ENCODE data around the gene CCDC124. TPM values are rescaled to one million over a fixed set of nuclear protein-coding genes. Genes with fewer than 3 reads are reported as not detected.
"Not testable (repeated sequence)": the region's sequence is repeated elsewhere in the genome, so short reads cannot be mapped to it uniquely, and the experiment has no call there.

CCDC124 gene
- total and polyA plus RNA-seq, 2 donors: 23.8 to 78.8 TPM

DNA sequence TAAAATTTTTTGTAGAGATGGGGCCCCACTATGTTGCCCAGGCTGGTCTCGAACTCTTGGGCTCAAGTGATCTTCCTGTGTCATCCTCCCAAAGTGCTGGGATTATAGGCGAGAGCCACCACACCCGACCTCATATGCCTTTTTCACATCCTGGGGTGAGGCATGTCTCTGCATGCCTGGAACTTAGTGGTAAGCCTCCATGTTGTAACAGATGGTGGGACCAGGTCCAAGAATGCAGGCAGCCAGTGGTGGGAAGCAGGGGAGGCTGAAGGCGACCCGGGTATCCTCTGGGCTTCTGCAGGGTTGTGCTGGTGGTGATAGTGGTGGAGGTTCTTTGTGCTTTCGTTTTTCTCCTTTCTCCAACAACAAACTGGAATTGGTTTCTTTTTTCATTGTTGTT is 30.1 kb upstream of the CCDC124 start:
- H3K9me3 ChIP-seq (ENCODE audit: control insufficient read depth in 2 of 2, insufficient read depth in 1 of 2, low read length in 1 of 2): peaks cover 0 to 1% of the 10 kb centered on the region in 2 donors
- H3K4me1 ChIP-seq (ENCODE audit: control insufficient read depth in 2 of 2, insufficient read depth in 2 of 2, low read length in 2 of 2): no peaks in the 10 kb centered on the region
- no peak overlapping the region for H3K27ac ChIP-seq (ENCODE audit: low read depth in 1 of 2, low read length in 1 of 2)
- 84% methylated on average over 6 of the region's 6 CpGs for WGBS
- no peak overlapping the region for H3K4me3 ChIP-seq (ENCODE audit: low read length in 2 of 2)
- H3K27me3 ChIP-seq (ENCODE audit: control insufficient read depth in 2 of 2, insufficient read depth in 1 of 2, low read length in 1 of 2): no peaks in the 10 kb centered on the region
- DNase-seq (ENCODE audit: low read depth in 6 of 9, low spot score in 9 of 9): no peak
- H3K36me3 ChIP-seq (ENCODE audit: control insufficient read depth in 2 of 2, insufficient read depth in 2 of 2, low read length in 1 of 2): no peaks in the 10 kb centered on the region

DNA sequence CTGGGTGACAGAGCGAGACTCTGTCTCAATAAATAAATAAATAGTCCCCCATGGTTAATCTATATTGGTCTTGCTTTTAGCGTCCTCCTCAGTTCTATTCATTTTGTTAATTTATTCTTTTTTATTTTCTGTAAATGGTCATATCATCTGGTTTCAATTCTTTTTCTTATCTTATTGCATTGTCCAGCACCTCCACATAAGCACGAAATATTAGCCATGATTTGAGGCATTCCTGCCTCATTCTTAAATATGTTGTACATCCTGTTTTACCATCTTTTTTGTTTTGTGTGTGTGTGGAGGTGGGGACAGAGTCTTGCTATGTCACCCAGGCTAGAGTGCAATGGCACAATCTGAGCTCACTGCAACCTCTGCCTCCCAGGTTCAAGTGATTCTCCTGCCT is 24.6 kb upstream of the CCDC124 start:
- no peak for DNase-seq (ENCODE audit: low read depth in 6 of 9, low spot score in 9 of 9)
- H3K27ac ChIP-seq (ENCODE audit: low read depth in 1 of 2, low read length in 1 of 2): no peak overlapping the region
- peaks cover 0 to 11% of the 10 kb centered on the region in 2 donors for H3K9me3 ChIP-seq (ENCODE audit: control insufficient read depth in 2 of 2, insufficient read depth in 1 of 2, low read length in 1 of 2)
- no peaks in the 10 kb centered on the region for H3K4me1 ChIP-seq (ENCODE audit: control insufficient read depth in 2 of 2, insufficient read depth in 2 of 2, low read length in 2 of 2)
- no peaks in the 10 kb centered on the region for H3K36me3 ChIP-seq (ENCODE audit: control insufficient read depth in 2 of 2, insufficient read depth in 2 of 2, low read length in 1 of 2)
- no peak overlapping the region for H3K4me3 ChIP-seq (ENCODE audit: low read length in 2 of 2)
- WGBS: 96% methylated on average over 3 of the region's 3 CpGs
- no peaks in the 10 kb centered on the region for H3K27me3 ChIP-seq (ENCODE audit: control insufficient read depth in 2 of 2, insufficient read depth in 1 of 2, low read length in 1 of 2)

DNA sequence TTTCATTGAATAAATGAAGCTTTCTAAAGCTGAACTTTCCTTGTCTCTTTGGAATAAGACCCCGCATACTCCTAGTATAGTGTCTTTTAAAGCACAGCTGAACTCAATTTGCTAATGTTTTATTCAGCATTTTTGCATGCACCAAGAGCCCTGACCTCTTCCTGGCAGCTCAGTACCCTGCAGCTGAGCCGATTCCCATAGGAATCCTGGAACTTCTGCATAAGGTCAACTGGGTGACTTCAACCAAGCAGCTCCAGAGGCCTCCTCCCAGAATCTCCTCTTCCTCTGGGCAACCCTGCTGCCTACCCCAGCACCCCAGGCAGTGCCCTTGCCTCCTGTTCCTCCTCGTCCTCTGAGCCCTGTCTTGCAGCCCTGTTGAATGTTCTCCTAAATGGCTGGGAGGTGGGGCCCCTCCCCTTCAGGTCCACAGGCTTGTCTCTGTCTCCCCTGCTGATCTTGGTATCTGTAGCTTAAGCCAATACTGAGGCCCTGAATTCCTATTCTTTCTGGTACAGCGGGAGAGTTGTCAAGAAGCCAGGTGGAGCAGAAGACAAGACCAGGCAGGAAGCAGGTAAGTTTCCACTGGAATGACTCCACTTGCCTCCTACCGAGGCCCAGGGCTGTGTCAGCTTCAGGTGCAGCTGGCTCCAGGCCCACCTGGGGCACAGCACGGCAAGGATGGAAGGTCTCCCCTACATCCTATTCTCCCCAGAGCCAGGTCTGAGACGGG is 23.6 kb upstream of the CCDC124 start:
- Histone ChIP-seq H3K27ac (ENCODE audit: low read depth in 1 of 2, low read length in 1 of 2) (no peak overlapping the region), H3K27me3 (ENCODE audit: control insufficient read depth in 2 of 2, insufficient read depth in 1 of 2, low read length in 1 of 2) (no peaks in the 10 kb centered on the region), H3K36me3 (ENCODE audit: control insufficient read depth in 2 of 2, insufficient read depth in 2 of 2, low read length in 1 of 2) (no peaks in the 10 kb centered on the region), H3K4me1 (ENCODE audit: control insufficient read depth in 2 of 2, insufficient read depth in 2 of 2, low read length in 2 of 2) (no peaks in the 10 kb centered on the region), H3K4me3 (ENCODE audit: low read length in 2 of 2) (no peak overlapping the region), H3K9me3 (ENCODE audit: control insufficient read depth in 2 of 2, insufficient read depth in 1 of 2, low read length in 1 of 2) (peaks cover 0 to 20% of the 10 kb centered on the region in 2 donors)
- WGBS: 75% methylated on average over 7 of the region's 7 CpGs
- DNase-seq (ENCODE audit: low read depth in 6 of 9, low spot score in 9 of 9): no peak

DNA sequence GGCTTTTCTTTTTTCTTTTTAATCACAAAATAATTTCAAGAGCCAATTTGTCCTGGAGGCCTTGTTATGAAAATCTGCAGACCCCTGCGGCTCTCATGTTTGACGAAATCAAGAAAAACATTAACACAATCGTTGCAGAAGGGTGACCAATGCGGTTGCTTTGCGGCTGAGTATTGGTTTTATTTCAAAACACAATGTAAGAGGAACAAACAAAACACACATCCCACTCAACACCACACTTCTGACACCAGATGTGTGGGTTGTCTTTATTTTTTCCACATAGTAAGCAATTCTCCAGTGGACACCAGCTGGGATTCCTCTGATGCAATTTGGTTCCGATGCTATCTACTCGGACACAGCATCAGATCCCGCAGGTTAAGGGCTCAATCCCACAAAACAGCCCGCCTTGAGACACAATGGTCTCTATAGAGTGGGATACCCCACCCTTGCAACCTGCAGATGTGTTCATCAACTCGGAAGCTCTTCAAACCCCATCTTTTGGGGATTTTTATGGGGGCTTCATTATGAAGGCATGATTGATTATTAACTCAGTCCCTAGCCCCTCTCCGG is 21.9 kb upstream of the CCDC124 start:
- no peaks in the 10 kb centered on the region for H3K27me3 ChIP-seq (ENCODE audit: control insufficient read depth in 2 of 2, insufficient read depth in 1 of 2, low read length in 1 of 2)
- DNase-seq (ENCODE audit: low read depth in 6 of 9, low spot score in 9 of 9): no peak
- H3K4me1 ChIP-seq (ENCODE audit: control insufficient read depth in 2 of 2, insufficient read depth in 2 of 2, low read length in 2 of 2): no peaks in the 10 kb centered on the region
- no peaks in the 10 kb centered on the region for H3K36me3 ChIP-seq (ENCODE audit: control insufficient read depth in 2 of 2, insufficient read depth in 2 of 2, low read length in 1 of 2)
- H3K27ac ChIP-seq (ENCODE audit: low read depth in 1 of 2, low read length in 1 of 2): no peak overlapping the region
- no peak overlapping the region for H3K4me3 ChIP-seq (ENCODE audit: low read length in 2 of 2)
- peaks cover 0 to 23% of the 10 kb centered on the region in 2 donors for H3K9me3 ChIP-seq (ENCODE audit: control insufficient read depth in 2 of 2, insufficient read depth in 1 of 2, low read length in 1 of 2)
- 94% methylated on average over 11 of the region's 11 CpGs for WGBS

DNA sequence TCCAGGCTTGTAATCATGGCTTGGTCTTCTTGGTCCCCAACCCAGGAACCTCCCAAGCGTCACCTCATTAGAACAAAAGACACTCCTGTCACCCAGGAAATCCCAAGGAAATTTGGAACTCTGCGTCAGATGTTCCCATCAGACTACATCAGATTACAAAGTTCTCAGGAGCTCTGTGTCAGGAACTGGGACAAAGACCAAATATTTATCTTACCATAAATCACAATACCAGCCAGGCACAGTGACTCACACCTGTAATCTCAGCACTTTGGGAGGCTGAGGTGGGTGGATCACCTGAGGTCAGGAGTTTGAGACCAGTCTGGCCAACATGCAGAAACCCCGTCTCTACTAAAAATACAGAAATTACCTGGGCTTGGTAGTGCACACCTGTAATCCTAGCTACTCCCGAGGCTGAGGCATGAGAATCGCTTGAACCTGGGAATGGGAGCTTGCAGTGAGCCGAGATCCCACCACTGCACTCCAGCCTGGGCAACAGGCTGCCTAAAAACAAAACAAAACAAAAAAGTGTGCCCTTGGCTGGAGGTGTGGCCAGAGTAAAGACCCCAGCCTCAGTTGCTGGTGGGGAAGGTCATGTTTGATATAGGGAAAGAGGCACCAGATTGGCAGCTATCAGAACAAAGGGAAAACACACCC is 16.7 kb upstream of the CCDC124 start:
- WGBS: 90% methylated on average over 6 of the region's 6 CpGs
- Histone ChIP-seq H3K27me3 (ENCODE audit: control insufficient read depth in 2 of 2, insufficient read depth in 1 of 2, low read length in 1 of 2) (no peaks in the 10 kb centered on the region), H3K9me3 (ENCODE audit: control insufficient read depth in 2 of 2, insufficient read depth in 1 of 2, low read length in 1 of 2) (peaks cover 0 to 18% of the 10 kb centered on the region in 2 donors), H3K27ac (ENCODE audit: low read depth in 1 of 2, low read length in 1 of 2) (no peak overlapping the region), H3K4me1 (ENCODE audit: control insufficient read depth in 2 of 2, insufficient read depth in 2 of 2, low read length in 2 of 2) (no peaks in the 10 kb centered on the region), H3K36me3 (ENCODE audit: control insufficient read depth in 2 of 2, insufficient read depth in 2 of 2, low read length in 1 of 2) (no peaks in the 10 kb centered on the region), H3K4me3 (ENCODE audit: low read length in 2 of 2) (no peak overlapping the region)
- DNase-seq (ENCODE audit: low read depth in 6 of 9, low spot score in 9 of 9): no peak

DNA sequence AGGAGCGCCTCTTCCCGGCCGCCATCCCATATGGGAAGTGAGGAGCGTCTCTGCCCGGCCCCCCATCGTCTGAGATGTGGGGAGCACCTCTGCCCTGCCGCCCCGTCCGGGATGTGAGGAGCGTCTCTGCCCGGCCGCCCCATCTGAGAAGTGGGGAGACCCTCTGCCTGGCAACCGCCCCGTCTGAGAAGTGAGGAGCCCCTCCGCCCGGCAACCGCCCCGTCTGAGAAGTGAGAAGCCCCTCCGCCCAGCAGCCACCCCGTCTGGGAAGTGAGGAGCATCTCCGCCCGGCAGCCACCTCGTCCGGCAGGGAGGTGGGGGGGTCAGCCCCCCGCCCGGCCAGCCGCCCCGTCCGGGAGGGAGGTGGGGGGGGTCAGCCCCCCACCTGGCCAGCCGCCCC is 14.7 kb upstream of the CCDC124 start:
- WGBS: 96% methylated on average over 29 of the region's 30 CpGs
- not testable (repeated sequence) for DNase-seq (ENCODE audit: low read depth in 6 of 9, low spot score in 9 of 9); H3K4me1 ChIP-seq (ENCODE audit: control insufficient read depth in 2 of 2, insufficient read depth in 2 of 2, low read length in 2 of 2); H3K4me3 ChIP-seq (ENCODE audit: low read length in 2 of 2); H3K27ac ChIP-seq (ENCODE audit: low read depth in 1 of 2, low read length in 1 of 2); H3K36me3 ChIP-seq (ENCODE audit: control insufficient read depth in 2 of 2, insufficient read depth in 2 of 2, low read length in 1 of 2); H3K27me3 ChIP-seq (ENCODE audit: control insufficient read depth in 2 of 2, insufficient read depth in 1 of 2, low read length in 1 of 2)
- H3K9me3 ChIP-seq (ENCODE audit: control insufficient read depth in 2 of 2, insufficient read depth in 1 of 2, low read length in 1 of 2): peaks cover 0 to 13% of the 10 kb centered on the region in 2 donors

DNA sequence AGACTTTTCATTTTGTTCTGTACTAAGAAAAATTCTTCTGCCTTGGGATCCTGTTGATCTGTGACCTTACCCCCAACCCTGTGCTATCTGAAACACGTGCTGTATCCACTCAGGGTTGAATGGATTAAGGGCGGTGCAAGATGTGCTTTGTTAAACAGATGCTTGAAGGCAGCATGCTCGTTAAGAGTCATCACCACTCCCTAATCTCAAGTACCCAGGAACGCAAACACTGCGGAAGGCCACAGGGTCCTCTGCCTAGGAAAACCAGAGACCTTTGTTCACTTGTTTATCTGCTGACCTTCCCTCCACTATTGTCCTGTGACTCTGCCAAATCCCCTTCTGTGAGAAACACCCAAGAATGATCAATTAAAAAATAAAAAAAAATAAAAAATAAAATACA is 13.7 kb upstream of the CCDC124 start:
- not testable (repeated sequence) for H3K9me3 ChIP-seq (ENCODE audit: control insufficient read depth in 2 of 2, insufficient read depth in 1 of 2, low read length in 1 of 2); H3K36me3 ChIP-seq (ENCODE audit: control insufficient read depth in 2 of 2, insufficient read depth in 2 of 2, low read length in 1 of 2); DNase-seq (ENCODE audit: low read depth in 6 of 9, low spot score in 9 of 9); H3K27ac ChIP-seq (ENCODE audit: low read depth in 1 of 2, low read length in 1 of 2); H3K4me3 ChIP-seq (ENCODE audit: low read length in 2 of 2); H3K27me3 ChIP-seq (ENCODE audit: control insufficient read depth in 2 of 2, insufficient read depth in 1 of 2, low read length in 1 of 2); H3K4me1 ChIP-seq (ENCODE audit: control insufficient read depth in 2 of 2, insufficient read depth in 2 of 2, low read length in 2 of 2)
- 71% methylated on average over 5 of the region's 5 CpGs for WGBS

DNA sequence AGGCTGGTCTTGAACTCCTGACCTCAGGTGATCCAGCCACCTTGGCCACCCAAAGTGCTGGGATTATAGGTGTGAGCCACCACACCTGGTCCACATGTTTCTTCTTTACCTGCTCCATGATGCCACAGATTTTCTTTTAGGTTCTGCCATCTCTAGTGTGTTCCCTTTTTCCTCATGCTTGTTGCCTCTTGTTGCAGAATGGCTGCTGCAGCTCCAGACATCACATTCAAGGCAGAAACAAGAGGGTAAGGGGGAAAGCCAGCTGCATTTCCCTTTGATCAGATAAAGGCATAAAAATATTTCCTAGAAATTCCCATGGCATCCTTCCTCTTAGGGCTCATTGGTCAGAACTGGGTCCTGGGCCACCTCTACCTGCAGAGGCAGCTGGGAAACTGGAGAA is 12.3 kb upstream of the CCDC124 start:
- Histone ChIP-seq H3K9me3 (ENCODE audit: control insufficient read depth in 2 of 2, insufficient read depth in 1 of 2, low read length in 1 of 2) (no peaks in the 10 kb centered on the region), H3K4me1 (ENCODE audit: control insufficient read depth in 2 of 2, insufficient read depth in 2 of 2, low read length in 2 of 2) (no peaks in the 10 kb centered on the region), H3K36me3 (ENCODE audit: control insufficient read depth in 2 of 2, insufficient read depth in 2 of 2, low read length in 1 of 2) (no peaks in the 10 kb centered on the region), H3K4me3 (ENCODE audit: low read length in 2 of 2) (no peak overlapping the region), H3K27me3 (ENCODE audit: control insufficient read depth in 2 of 2, insufficient read depth in 1 of 2, low read length in 1 of 2) (no peaks in the 10 kb centered on the region), H3K27ac (ENCODE audit: low read depth in 1 of 2, low read length in 1 of 2) (no peak overlapping the region)
- no peak for DNase-seq (ENCODE audit: low read depth in 6 of 9, low spot score in 9 of 9)

DNA sequence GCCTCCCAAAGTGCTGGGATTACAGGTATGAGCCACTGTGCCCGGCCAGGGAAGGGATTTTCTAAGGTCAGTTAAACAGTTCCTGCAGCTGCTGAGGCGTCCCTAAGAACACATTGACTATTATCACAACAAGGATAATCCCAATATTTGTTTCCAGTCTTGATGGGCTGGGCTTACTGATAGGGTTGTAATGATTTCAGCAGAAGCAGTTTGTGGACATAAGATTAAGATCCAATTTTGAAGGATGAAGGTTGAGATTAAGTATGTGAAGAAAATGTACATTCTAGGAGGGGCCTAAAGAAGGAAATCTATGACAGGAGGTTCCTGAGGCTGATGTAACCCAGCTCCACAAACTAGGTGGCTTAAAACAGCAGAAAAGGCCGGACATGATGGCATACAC is 10.7 kb upstream of the CCDC124 start:
- H3K4me1 ChIP-seq (ENCODE audit: control insufficient read depth in 2 of 2, insufficient read depth in 2 of 2, low read length in 2 of 2): no peaks in the 10 kb centered on the region
- 91% methylated on average over 3 of the region's 3 CpGs for WGBS
- no peak overlapping the region for H3K4me3 ChIP-seq (ENCODE audit: low read length in 2 of 2)
- no peak for DNase-seq (ENCODE audit: low read depth in 6 of 9, low spot score in 9 of 9)
- H3K9me3 ChIP-seq (ENCODE audit: control insufficient read depth in 2 of 2, insufficient read depth in 1 of 2, low read length in 1 of 2): no peaks in the 10 kb centered on the region
- no peaks in the 10 kb centered on the region for H3K36me3 ChIP-seq (ENCODE audit: control insufficient read depth in 2 of 2, insufficient read depth in 2 of 2, low read length in 1 of 2)
- H3K27me3 ChIP-seq (ENCODE audit: control insufficient read depth in 2 of 2, insufficient read depth in 1 of 2, low read length in 1 of 2): no peaks in the 10 kb centered on the region
- H3K27ac ChIP-seq (ENCODE audit: low read depth in 1 of 2, low read length in 1 of 2): no peak overlapping the region
